Type B pancreatic cell (in vitro differentiated cells): Measurements from ENCODE around the gene ZNF609. TPM values are rescaled to one million over a fixed set of nuclear protein-coding genes. Genes with fewer than 3 reads are reported as not detected.
A peak's percentile ranks its signal among the peaks of the same experiment; 100 is the strongest.

ENCODE experiments used
- DNase-seq: peaks from one replicate; pipeline ENCODE4 v3.0.0; 2021; ENCODE audit warnings: mixed read lengths; ENCODE audit not compliant: unreplicated experiment; ENCODE audit errors: extremely low spot score
- H3K27ac Mint-ChIP-seq: 2 replicates; pipeline ENCODE4 v1.8.0; 2021; ENCODE audit warnings: mild to moderate bottlenecking, mixed read lengths
- H3K27me3 Mint-ChIP-seq: 2 replicates; pipeline ENCODE4 v1.8.0; 2021; ENCODE audit warnings: mixed read lengths
- H3K36me3 Mint-ChIP-seq: 2 replicates; pipeline ENCODE4 v1.8.0; 2021; ENCODE audit warnings: mixed read lengths
- H3K4me1 Mint-ChIP-seq: one replicate; pipeline ENCODE4 v1.8.0; 2021; ENCODE audit warnings: mixed read lengths; ENCODE audit not compliant: unreplicated experiment
- H3K4me3 Mint-ChIP-seq: 2 replicates; pipeline ENCODE4 v1.8.0; 2021; ENCODE audit warnings: mild to moderate bottlenecking, mixed read lengths
- H3K9me3 Mint-ChIP-seq: 2 replicates; pipeline ENCODE4 v1.8.0; 2021; ENCODE audit warnings: mixed read lengths
- CTCF ChIP-seq: fragments of 200-600 bp; sonication (generic); conservative IDR thresholded peaks from 2 replicates; pipeline ENCODE4 v1.5.0; 2021; ENCODE audit warnings: antibody characterized with exemption, mild to moderate bottlenecking
- total RNA-seq: library from RNA; stranded (reverse); gene quantifications from 2 replicates; pipeline ENCODE4 v1.2.1, GENCODE V29; 2021; ENCODE audit warnings: low replicate concordance

ZNF609 gene
- total RNA-seq, 1 donor from 2014 or later, result 53.1 TPM

- Mint-ChIP-seq H3K36me3 (peaks cover 26% of the 10 kb centered on the region), H3K27me3 (no peaks in the 10 kb centered on the region), H3K4me1 (peaks cover 18% of the 10 kb centered on the region), H3K9me3 (no peaks in the 10 kb centered on the region), H3K27ac (no peak overlapping the region), H3K4me3 (no peak overlapping the region)
- no peak for TF ChIP-seq CTCF
- no peak for DNase-seq
Observed at GRCh38 chr15:64685230-64685888, 225.0 kb downstream of the ZNF609 start.

GRCh38 chr15:64686130-64686735 lies 225.9 kb downstream of the ZNF609 start:
- TF ChIP-seq CTCF, result peak; percentile 81
- DNase-seq, result no peak
- no peaks in the 10 kb centered on the region for H3K27me3 Mint-ChIP-seq
- H3K36me3 Mint-ChIP-seq, result peaks cover 32% of the 10 kb centered on the region
- H3K4me1 Mint-ChIP-seq, result peaks cover 21% of the 10 kb centered on the region
- H3K27ac Mint-ChIP-seq, result peak overlapping the region; percentile 44
- H3K9me3 Mint-ChIP-seq, result no peaks in the 10 kb centered on the region
- H3K4me3 Mint-ChIP-seq, result no peak overlapping the region

GRCh38 chr15:64687172-64687571 lies 226.8 kb downstream of the ZNF609 start:
- no peak overlapping the region for H3K4me3 Mint-ChIP-seq
- H3K36me3 Mint-ChIP-seq, result peaks cover 29% of the 10 kb centered on the region
- no peak for DNase-seq
- TF ChIP-seq CTCF, result no peak
- peaks cover 23% of the 10 kb centered on the region for H3K4me1 Mint-ChIP-seq
- no peaks in the 10 kb centered on the region for H3K27me3 Mint-ChIP-seq
- H3K9me3 Mint-ChIP-seq, result no peaks in the 10 kb centered on the region
- peak overlapping the region; percentile 55 for H3K27ac Mint-ChIP-seq

GRCh38 chr15:64687688-64688087 lies 227.3 kb downstream of the ZNF609 start:
- Mint-ChIP-seq H3K27ac (peak overlapping the region; percentile 55), H3K27me3 (no peaks in the 10 kb centered on the region), H3K36me3 (peaks cover 31% of the 10 kb centered on the region), H3K4me1 (peaks cover 23% of the 10 kb centered on the region), H3K9me3 (no peaks in the 10 kb centered on the region), H3K4me3 (no peak overlapping the region)
- TF ChIP-seq CTCF, result no peak
- DNase-seq, result no peak

DNA sequence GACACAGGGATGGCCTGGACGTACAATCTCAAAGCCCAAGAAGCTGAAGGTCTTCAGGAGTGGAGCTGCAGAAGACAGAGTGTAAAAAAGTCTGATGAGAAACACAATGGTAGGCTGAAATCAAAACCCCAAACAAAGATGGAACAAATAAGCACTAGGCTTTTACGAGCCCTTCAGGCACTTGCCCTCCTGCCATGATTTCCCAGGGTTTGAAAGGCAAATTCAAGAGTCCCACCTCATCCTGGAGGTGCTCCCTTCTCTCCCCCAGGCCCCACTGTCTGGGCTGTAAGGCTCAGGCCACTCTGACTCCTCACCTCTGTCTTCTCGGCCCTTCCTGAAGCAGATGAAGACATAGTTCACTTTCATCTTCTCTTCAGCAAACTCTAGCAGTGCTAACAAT lies 228.4 kb downstream of the ZNF609 start:
- H3K27me3 Mint-ChIP-seq, result no peaks in the 10 kb centered on the region
- no peak for DNase-seq
- H3K9me3 Mint-ChIP-seq, result no peaks in the 10 kb centered on the region
- H3K4me3 Mint-ChIP-seq, result no peak overlapping the region
- peaks cover 39% of the 10 kb centered on the region for H3K36me3 Mint-ChIP-seq
- H3K4me1 Mint-ChIP-seq, result peaks cover 33% of the 10 kb centered on the region
- TF ChIP-seq CTCF, result no peak
- H3K27ac Mint-ChIP-seq, result peak overlapping the region; percentile 55
